HG02759 (cell line): ENCODE results near the gene SIM2.

Experiments
- ATAC-seq: cut with Tn5 transposase; IDR thresholded peaks from one replicate; pipeline ENCODE4 v1.9.1; 2021; ENCODE audit warnings: mild to moderate bottlenecking, moderate library complexity; ENCODE audit not compliant: unreplicated experiment

SIM2 gene

DNA sequence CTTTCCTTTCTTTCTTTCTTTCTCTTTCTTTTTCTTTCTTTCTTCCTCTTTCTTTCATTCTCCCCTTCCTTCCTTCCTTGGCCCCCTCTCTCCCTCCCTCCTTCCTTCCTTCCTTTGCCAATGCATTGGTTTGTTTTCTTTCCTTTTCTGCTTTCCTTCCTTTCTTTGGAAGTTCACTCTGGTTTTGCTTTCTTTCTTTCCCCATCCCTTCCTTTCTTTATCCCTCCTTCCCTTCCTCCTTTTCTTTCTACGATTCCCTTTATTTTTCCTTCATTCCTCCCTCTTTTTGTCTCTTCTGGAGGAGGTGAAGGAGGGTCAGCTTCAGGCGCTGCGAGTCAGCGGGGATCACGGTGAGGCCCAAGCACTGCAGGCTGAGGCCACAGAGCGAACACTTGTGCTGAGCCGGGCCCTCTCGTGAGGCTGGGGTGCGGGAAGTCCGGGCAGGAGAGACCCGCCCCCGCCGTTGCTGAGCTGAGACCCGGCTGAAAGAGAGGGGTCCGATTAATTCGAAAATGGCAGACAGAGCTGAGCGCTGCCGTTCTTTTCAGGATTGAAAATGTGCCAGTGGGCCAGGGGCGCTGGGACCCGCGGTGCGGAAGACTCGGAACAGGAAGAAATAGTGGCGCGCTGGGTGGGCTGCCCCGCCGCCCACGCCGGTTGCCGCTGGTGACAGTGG, 1.5 kb downstream of the SIM2 start:
- ATAC-seq = no peak

GRCh38 chr21:36700971-36701755, 2.2 kb downstream of the SIM2 start:
- no peak for ATAC-seq

DNA sequence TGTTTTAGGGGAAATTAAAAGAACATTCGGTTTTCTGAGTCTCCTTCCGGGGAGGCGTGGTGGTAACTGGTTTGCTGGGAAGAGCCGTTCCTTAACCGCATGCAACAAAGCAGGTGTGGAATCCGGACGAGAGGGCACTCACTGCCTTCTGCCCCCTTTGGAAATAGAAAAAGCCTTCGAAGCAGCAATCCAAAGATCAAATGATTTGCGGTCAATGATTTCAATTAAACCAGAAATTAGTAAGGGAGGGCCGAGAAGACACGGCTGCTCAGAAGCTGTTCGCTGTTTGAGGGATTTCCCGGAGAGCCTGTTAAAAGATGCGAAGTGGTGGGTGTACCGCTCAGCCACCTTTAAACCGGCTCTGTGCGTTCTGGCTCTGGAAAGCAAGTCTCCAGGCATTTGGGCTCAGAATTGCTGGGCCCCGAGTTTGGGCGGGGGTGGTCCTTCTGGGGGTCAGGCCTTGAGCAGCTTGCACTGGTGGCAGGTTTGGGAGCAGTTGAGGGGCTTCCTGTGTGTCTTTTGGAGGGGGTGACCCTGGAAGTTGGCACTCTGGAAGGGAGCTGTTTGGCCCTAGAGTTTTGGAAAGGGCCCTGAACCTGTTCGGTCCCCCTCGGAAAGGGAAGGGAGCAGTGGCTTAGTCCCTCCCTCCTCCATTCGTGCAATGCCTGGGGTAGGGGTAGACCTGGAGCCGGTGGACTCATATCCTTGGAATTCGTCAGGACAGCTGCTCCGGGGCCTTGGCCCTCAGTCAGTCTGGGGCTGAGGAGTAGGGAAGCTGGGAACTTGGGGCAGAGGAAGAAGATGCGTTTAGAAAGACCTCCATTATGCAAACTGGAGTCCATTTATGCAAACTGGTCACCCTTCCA, 3.1 kb downstream of the SIM2 start:
- no peak for ATAC-seq

DNA sequence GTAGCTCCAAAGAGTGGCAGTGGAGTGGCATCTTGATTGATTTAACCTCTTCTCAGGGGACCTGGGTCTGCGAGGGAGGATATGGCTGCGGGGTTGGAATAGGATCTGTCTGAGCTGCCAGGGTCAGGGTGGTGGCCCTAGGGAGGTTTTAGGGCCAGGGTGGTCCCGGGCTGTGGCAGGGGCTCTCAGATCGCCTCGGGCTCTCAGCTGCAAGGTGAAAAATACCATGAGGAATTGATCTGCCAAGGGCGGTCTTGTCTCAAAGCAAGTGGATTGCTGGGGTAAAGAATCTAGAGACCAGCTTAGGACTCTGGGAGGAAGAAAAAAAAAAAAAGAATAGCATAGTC, 3.7 kb downstream of the SIM2 start:
- no peak for ATAC-seq

- ATAC-seq = no peak
Measured at GRCh38 chr21:36703123-36703522, 4.2 kb downstream of the SIM2 start.

DNA sequence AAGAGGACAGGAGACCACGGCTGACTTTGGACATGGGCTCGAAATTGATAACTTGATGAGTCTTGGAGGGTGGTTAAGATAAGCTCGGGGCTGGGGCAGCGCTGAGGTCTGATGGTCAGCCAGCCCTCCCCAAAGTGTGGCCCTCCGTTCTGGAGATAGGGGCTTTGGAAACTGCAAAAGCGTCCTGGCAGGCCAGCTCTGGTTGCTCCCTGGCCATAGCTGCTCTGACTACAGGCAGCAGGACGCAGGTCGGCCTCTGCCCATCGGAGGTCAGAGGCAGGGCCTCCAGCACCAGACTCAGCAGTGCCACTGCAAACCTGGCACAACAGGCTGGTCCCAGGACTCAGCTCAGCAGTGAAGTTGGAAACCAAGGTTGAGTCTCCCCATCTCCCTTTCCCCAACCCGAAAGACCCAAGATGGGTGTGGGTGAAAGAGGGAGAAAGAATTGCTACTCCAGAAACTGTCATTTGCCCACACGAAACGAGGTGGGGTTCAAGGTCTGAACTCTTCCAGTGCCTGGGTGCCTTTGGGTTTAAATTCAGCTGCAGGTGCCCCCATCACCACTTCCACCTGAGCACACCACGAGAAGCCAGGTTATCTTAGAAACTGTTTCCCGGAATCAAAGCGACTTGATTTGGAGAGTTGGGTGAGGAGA, 4.8 kb downstream of the SIM2 start:
- ATAC-seq = no peak

- ATAC-seq = no peak
Measured at GRCh38 chr21:36704281-36704957, 5.5 kb downstream of the SIM2 start.

DNA sequence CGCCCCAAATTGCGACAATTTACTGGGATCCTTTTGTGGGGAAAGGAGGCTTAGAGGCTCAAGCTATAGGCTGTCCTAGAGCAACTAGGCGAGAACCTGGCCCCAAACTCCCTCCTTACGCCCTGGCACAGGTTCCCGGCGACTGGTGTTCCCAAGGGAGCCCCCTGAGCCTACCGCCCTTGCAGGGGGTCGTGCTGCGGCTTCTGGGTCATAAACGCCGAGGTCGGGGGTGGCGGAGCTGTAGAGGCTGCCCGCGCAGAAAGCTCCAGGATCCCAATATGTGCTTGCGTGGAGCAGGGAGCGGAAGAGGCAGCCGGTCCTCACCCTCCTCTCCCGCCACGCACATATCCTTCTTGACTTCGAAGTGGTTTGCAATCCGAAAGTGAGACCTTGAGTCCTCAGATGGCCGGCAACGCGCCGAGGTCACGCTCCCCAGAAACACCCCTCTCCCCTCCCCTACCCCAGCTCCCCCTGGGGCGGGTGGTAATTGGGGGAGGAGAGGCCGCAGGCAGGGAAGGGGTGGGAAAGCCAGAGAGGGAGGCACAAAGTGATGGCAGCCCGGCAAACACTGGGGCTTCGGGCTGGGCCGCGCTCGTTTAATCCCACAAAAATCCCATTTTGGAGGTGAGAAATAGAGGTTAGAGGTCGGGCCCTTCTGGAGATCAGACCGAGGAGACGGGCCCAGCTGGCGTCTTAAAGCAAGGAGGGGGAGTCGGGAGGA, 6.2 kb downstream of the SIM2 start:
- ATAC-seq = no peak

- no peak for ATAC-seq
Measured at GRCh38 chr21:36705679-36706481, 7.0 kb downstream of the SIM2 start.

- no peak for ATAC-seq
Measured at GRCh38 chr21:36706482-36706852, 7.6 kb downstream of the SIM2 start.

GRCh38 chr21:36706951-36707762, 8.2 kb downstream of the SIM2 start:
- no peak for ATAC-seq

GRCh38 chr21:36707763-36708285, 8.9 kb downstream of the SIM2 start:
- no peak for ATAC-seq

- ATAC-seq = no peak
Measured at GRCh38 chr21:36708286-36709029, 9.5 kb downstream of the SIM2 start.

DNA sequence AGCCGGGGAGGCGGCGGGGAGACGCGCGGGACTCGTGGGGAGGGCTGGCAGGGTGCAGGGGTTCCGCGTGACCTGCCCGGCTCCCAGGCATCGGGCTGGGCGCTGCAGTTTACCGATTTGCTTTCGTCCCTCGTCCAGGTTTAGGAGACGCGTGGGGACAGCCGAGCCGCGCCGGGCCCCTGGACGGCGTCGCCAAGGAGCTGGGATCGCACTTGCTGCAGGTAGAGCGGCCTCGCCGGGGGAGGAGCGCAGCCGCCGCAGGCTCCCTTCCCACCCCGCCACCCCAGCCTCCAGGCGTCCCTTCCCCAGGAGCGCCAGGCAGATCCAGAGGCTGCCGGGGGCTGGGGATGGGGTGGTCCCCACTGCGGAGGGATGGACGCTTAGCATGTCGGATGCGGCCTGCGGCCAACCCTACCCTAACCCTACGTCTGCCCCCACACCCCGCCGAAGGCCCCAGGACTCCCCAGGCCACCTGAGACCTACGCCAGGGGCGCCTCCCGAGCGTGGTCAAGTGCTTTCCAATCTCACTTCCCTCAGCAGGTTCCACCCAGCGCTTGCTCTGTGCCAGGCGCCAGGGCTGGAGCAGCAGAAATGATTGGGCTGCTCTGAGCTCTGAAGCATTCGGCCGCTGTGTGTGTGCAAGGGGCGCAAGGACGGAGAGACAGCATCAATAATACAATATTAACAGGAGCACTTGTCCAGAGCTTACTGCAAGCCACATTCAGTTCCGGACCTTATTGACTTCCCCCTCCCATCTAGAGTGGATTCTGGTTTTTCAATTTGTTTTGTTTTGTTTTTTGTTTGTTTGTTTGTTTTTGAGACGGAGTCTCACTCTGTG, 10.3 kb downstream of the SIM2 start:
- no peak for ATAC-seq

GRCh38 chr21:36709868-36710728, 11.2 kb downstream of the SIM2 start:
- no peak for ATAC-seq

DNA sequence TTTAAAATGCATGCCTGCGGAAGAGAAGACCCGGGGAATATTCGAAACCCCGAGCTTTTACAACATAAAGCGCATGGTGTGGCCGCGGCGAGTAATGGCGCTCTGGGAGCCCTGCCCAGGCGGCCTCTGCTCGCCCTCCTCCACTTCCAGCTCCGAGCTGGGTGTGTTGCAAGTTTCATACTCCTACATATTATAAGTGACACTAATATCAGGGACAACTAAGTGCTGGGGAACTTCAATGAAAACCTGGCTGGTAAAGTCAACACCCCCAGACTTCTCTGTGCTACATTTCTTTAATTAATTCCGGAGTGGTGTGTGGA, 11.8 kb downstream of the SIM2 start:
- no peak for ATAC-seq
